ENCODE measurements around the gene STT3B.

Gene STT3B

DNA sequence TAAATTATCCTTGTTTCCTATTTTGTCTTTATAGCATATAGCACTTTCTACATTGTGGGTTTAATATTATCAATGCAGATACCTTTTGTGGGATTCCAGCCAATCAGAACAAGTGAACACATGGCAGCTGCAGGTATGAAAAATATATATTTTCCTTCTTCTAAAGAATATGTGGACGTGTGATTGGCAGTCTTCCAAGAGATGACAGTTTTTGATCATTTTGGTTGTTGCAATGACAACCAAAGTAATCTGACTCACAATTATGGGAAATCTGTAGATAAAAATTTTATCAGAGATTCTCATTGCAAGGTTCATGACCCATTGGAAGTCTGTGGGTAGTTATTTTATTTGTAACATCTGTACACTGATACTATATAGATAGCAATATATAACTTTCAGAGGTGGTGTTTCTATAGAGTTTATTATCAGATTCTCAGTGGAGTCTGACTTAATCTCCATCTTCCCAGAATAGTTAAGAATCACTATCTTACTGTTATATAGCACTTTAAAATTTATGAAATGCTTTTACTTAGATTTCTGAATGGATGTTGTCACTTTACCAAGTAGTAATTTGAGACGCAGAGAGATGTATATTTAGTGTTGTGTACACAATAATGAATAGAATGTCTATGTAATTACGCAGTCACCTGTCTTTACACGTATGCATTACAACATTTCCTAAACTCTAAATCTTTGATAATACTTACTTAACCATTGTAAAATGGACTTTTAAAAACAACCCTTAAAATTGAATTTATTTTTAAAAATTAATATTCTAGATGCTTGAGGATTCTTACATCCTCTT, 82.5 kb downstream of the STT3B start:
- no peak for DNase-seq
- Histone ChIP-seq H3K36me3 (no peaks in the 10 kb centered on the region), H3K27me3 (no peaks in the 10 kb centered on the region), H3K9me3 (no peaks in the 10 kb centered on the region), H3K4me3 (ENCODE audit: low read depth, low read length) (no peak overlapping the region), H3K4me1 (no peaks in the 10 kb centered on the region)
- TF ChIP-seq, protein P1, sequence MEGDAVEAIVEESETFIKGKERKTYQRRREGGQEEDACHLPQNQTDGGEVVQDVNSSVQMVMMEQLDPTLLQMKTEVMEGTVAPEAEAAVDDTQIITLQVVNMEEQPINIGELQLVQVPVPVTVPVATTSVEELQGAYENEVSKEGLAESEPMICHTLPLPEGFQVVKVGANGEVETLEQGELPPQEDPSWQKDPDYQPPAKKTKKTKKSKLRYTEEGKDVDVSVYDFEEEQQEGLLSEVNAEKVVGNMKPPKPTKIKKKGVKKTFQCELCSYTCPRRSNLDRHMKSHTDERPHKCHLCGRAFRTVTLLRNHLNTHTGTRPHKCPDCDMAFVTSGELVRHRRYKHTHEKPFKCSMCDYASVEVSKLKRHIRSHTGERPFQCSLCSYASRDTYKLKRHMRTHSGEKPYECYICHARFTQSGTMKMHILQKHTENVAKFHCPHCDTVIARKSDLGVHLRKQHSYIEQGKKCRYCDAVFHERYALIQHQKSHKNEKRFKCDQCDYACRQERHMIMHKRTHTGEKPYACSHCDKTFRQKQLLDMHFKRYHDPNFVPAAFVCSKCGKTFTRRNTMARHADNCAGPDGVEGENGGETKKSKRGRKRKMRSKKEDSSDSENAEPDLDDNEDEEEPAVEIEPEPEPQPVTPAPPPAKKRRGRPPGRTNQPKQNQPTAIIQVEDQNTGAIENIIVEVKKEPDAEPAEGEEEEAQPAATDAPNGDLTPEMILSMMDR (IDR thresholded peaks at IDR 0.05; ENCODE audit: low read depth, low read length) = no peak

DNA sequence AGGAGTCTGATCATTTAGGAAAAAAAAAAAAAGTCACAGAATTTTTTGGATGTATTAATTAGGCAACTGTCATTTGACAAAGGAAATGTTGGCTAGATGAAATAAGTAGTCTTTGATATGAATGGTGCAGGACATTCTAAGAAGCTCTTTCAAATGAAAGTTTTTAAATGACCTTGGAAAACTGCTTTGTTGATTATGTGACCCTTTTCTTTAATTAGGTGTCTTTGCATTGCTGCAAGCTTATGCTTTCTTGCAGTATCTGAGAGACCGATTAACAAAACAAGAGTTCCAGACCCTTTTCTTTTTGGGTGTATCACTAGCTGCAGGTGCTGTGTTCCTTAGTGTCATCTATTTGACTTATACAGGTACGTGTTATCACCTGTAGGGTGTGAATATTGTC, 84.0 kb downstream of the STT3B start:
- TF ChIP-seq, protein P1 (IDR thresholded peaks at IDR 0.05; ENCODE audit: low read depth, low read length) = no peak
- H3K9me3 ChIP-seq = no peaks in the 10 kb centered on the region

DNA sequence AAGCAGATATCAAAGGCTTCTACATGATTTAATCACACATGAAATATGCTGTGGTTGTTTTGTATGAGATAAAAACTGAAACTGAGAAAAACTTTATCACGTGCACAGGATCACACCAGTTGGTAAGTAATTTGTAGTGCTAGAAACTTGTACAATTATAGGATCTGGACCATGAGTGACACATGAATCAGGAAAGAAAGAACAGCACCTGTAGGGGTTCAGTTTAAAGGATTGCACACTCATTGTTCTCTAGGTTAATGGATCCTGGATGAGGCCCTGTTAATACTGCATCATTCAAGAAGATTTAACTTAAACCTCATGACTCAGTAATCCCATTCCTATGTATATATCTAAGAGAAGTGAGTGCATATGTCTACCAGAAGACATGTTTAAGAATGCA, 87.9 kb downstream of the STT3B start:
- no peak for DNase-seq
- no peaks in the 10 kb centered on the region for H3K9me3 ChIP-seq
- H3K4me3 ChIP-seq (ENCODE audit: low read depth, low read length) = no peak overlapping the region
- no peaks in the 10 kb centered on the region for H3K36me3 ChIP-seq
- no peaks in the 10 kb centered on the region for H3K27me3 ChIP-seq
- H3K4me1 ChIP-seq = no peaks in the 10 kb centered on the region
- TF ChIP-seq, protein P1 (IDR thresholded peaks at IDR 0.05; ENCODE audit: low read depth, low read length) = no peak

More for the DNA sequence above, 84.0 kb downstream of the STT3B start:
- Histone ChIP-seq H3K4me3 (ENCODE audit: low read depth, low read length) (no peak overlapping the region), H3K4me1 (no peaks in the 10 kb centered on the region), H3K36me3 (no peaks in the 10 kb centered on the region), H3K27me3 (no peaks in the 10 kb centered on the region)
- no peak for DNase-seq

DNA sequence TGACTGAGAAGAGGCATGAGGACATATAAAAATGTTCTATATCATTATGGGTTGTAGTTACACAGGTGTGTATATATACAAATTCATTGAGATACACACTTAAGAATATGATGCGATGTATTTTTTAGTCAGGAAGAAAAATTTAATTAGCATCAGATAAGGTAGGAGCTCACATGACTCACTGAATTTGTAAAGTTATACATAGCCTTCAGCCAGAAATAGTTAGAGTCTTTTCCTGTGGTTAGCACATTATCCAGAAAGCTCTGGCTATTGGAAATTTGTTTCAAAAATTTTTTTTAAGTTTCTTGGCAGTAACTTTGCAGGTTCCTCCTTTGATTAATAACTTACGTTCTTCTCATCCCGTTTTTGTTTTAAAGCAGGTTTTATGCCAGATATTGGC, 88.6 kb downstream of the STT3B start:
- Histone ChIP-seq H3K9me3 (no peaks in the 10 kb centered on the region), H3K36me3 (no peaks in the 10 kb centered on the region), H3K4me1 (no peaks in the 10 kb centered on the region), H3K4me3 (ENCODE audit: low read depth, low read length) (no peak overlapping the region), H3K27me3 (no peaks in the 10 kb centered on the region)
- DNase-seq = no peak
- TF ChIP-seq, protein P1 (IDR thresholded peaks at IDR 0.05; ENCODE audit: low read depth, low read length) = no peak

DNA sequence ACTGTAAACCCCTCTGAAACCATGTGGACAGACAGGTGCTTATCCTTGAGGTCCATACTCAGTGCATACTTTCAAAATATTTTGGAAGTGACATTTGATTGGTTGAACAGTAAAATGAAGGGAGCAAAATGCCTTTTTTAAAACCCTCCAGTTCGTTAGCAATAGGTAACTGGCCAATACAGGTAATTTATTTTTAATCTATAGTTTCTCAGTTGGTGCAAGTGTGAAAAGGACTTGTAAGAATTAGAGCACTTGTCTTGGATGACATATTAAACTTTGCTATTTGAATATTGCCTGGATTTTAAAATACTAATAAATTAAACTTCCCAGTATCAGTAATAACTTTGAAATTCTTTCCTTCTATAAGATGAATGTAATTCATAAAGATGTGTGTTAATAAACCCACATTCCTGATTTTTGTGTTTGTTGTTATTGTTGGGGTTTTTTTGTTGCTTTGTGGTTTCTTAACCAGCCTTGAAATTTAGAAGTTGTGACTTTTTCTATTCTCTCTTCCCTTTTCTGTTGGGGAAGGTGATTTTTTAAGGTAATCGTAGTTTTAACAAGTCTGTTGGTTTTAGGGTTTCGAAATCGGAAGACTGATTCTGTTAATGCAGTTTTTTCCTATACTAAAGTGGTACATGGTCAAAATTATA, 90.0 kb downstream of the STT3B start:
- Histone ChIP-seq H3K9me3 (no peaks in the 10 kb centered on the region), H3K4me1 (no peaks in the 10 kb centered on the region), H3K4me3 (ENCODE audit: low read depth, low read length) (no peak overlapping the region), H3K27me3 (no peaks in the 10 kb centered on the region), H3K36me3 (no peaks in the 10 kb centered on the region)
- DNase-seq = no peak
- TF ChIP-seq, protein P1 (IDR thresholded peaks at IDR 0.05; ENCODE audit: low read depth, low read length) = no peak
